OCI-LY7 (cell line): ENCODE measurements around the gene TRIM77. TPM values are rescaled to one million over a fixed set of nuclear protein-coding genes. Genes with fewer than 3 reads are reported as not detected.
"Not testable (repeated sequence)": the region's sequence is repeated elsewhere in the genome, so short reads cannot be mapped to it uniquely, and the experiment has no call there.

Experiments
- BruUV-seq: library from RNA; stranded (reverse); fragments of 400-500 nt; replicated peaks from 2 replicates; lab custom pipeline; 2021; lab: Mats Ljungman, UMichigan
- CTCF ChIA-PET: fragments of 300-600 bp; sonication (Branson Sonifier 250); formaldehyde crosslinking; loops from one replicate; lab custom pipeline; 2022; ENCODE audit warnings: antibody characterized with exemption; ENCODE audit not compliant: unreplicated experiment; lab: Charles Lee
- POLR2A ChIA-PET: fragments of 300-600 bp; sonication (Branson Sonifier 250); formaldehyde crosslinking; loops from one replicate; lab custom pipeline; 2022; ENCODE audit warnings: antibody characterized with exemption; lab: Charles Lee
- DNase-seq: peaks from one replicate; pipeline ENCODE4 v3.0.0-alpha.2; 2015; ENCODE audit warnings: low spot score
- H2AFZ ChIP-seq: fragments of 200-600 bp; sonication (generic), shearing (Covaris generic); 2 replicates; pipeline ENCODE4 v1.6.1; 2014; ENCODE audit warnings: mild to moderate bottlenecking, antibody characterized with exemption, low read length, moderate library complexity
- H3K27ac ChIP-seq: fragments of 200-600 bp; sonication (generic); 2 replicates; pipeline ENCODE4 v1.5.1; 2014; ENCODE audit warnings: mixed run types, low read depth, mild to moderate bottlenecking, moderate library complexity, low read length, inconsistent platforms; ENCODE audit not compliant: poor library complexity, severe bottlenecking
- H3K36me3 ChIP-seq: fragments of 200-600 bp; sonication (generic); 2 replicates; pipeline ENCODE4 v1.6.1; 2014; ENCODE audit warnings: mild to moderate bottlenecking, antibody characterized with exemption, low read length, moderate library complexity, mixed read lengths; ENCODE audit not compliant: insufficient read depth
- H3K4me1 ChIP-seq: fragments of 200-600 bp; sonication (generic); 2 replicates; pipeline ENCODE4 v1.5.1; 2014; ENCODE audit warnings: mild to moderate bottlenecking, low read length; ENCODE audit not compliant: insufficient read depth, poor library complexity, severe bottlenecking
- H3K4me2 ChIP-seq: fragments of 200-600 bp; sonication (generic); 2 replicates; pipeline ENCODE4 v1.6.1; 2014; ENCODE audit warnings: mild to moderate bottlenecking, low read length
- H3K4me3 ChIP-seq: fragments of 200-600 bp; sonication (generic); 2 replicates; pipeline ENCODE4 v1.5.1; 2014; ENCODE audit warnings: mild to moderate bottlenecking, low read depth, low read length; ENCODE audit not compliant: poor library complexity, severe bottlenecking
- H3K79me2 ChIP-seq: fragments of 200-600 bp; sonication (generic); 2 replicates; pipeline ENCODE4 v1.6.1; 2016; ENCODE audit warnings: low read depth, mild to moderate bottlenecking, low read length, moderate library complexity, mixed read lengths; ENCODE audit not compliant: insufficient read depth
- H3K9me2 ChIP-seq: fragments of 200-600 bp; sonication (generic); 2 replicates; pipeline ENCODE4 v1.6.1; 2016; ENCODE audit warnings: mild to moderate bottlenecking, low read length, mixed read lengths; ENCODE audit not compliant: insufficient read depth
- H3K9me3 ChIP-seq: fragments of 200-600 bp; sonication (generic); 2 replicates; pipeline ENCODE4 v1.6.1; 2014; ENCODE audit warnings: mild to moderate bottlenecking, mixed run types, low read length, mixed read lengths
- H4K20me1 ChIP-seq: fragments of 200-600 bp; sonication (generic); 2 replicates; pipeline ENCODE4 v1.6.1; 2014; ENCODE audit warnings: mild to moderate bottlenecking, antibody characterized with exemption, low read length, moderate library complexity, mixed read lengths; ENCODE audit not compliant: insufficient read depth
- EZH2phosphoT487 ChIP-seq: fragments of 200-600 bp; sonication (generic); IDR thresholded peaks from 2 replicates; pipeline ENCODE4 v1.6.1; 2018; ENCODE audit warnings: low read depth, borderline replicate concordance, mild to moderate bottlenecking, mixed run types, antibody characterized with exemption, low read length, moderate library complexity, mixed read lengths
- intact Hi-C: fragments of 100-400 bp; cut with micrococcal nuclease; formaldehyde crosslinking; loops from one replicate; pipeline ENCODE4 v1.10.0; 2022; ENCODE audit not compliant: unreplicated experiment
- total RNA-seq, 2 experiments: library from RNA; depleted of rRNA in 1 of 2; stranded (reverse); fragments of >200 nt in 1 of 2; shearing (Covaris generic) in 1 of 2; gene quantifications; 2 replicates each; pipeline ENCODE4 v1.2.3, GENCODE V29; 2014 to 2022
- TF ChIP-seq, protein P1 (sequence below): fragments of 200-600 bp; sonication (generic); conservative IDR thresholded peaks from 2 replicates; pipeline ENCODE4 v1.5.1; 2014; ENCODE audit warnings: mild to moderate bottlenecking, antibody characterized with exemption, low read length, moderate library complexity, mixed read lengths

Gene TRIM77
- total RNA-seq, 2 experiments from 2014 or later, result not detected

DNA sequence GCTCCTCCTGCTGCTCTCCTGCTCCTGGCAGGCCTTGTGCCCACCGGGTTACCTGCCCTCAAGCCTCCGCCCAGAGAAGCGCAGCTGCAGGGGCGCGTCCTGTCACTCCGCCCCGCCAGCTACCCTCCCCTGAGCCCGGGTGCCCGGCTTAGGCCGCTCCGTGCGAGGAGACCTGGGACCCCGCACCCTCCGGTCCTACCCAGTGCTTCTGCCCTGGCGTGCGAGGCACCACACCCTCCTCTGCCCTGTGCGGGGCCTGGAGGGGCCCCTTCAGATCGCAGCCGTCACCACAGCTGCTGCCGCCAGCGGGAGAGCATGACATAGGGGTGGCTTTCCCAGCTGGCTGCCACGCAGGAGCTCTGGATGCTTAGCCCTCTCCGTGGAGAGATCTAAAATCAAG lies 20.1 kb downstream of the TRIM77 start:
- H2AFZ ChIP-seq, H4K20me1 ChIP-seq, H3K9me3 ChIP-seq, H3K36me3 ChIP-seq, H3K4me3 ChIP-seq, intact Hi-C loops, H3K4me2 ChIP-seq, H3K79me2 ChIP-seq, BruUV-seq, CTCF ChIA-PET, POLR2A ChIA-PET, H3K9me2 ChIP-seq, H3K4me1 ChIP-seq, DNase-seq, H3K27ac ChIP-seq: not testable (repeated sequence)

DNA sequence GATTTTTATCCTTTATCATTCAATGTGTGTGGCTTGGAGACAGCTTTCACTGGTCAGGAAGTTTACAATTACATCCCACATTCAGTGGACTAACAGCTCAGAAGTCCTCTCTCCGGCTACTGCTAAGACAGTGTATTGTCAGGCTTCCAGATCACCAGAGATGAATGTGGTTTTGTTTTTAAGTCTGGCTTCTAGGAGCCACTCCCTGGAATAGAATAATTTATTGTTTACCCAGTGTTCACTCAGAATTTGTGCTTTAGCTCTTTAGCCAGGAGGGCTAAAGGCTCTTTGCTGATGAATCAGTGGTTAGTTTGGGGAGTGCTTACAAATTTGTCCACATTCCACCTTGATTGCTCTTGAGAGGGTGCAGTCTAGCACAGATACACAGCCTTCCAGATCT lies 26.5 kb downstream of the TRIM77 start:
- H3K4me3 ChIP-seq, result no peak overlapping the region
- no TSS peak for BruUV-seq
- H3K79me2 ChIP-seq, result no peaks in the 10 kb centered on the region
- no peak overlapping the region for H3K4me2 ChIP-seq
- H3K27ac ChIP-seq, result no peak overlapping the region
- H3K9me2 ChIP-seq, result no peaks in the 10 kb centered on the region
- H3K4me1 ChIP-seq, result no peaks in the 10 kb centered on the region
- no peaks in the 10 kb centered on the region for H3K36me3 ChIP-seq
- TF ChIP-seq EZH2phosphoT487, result no peak
- TF ChIP-seq, protein P1, sequence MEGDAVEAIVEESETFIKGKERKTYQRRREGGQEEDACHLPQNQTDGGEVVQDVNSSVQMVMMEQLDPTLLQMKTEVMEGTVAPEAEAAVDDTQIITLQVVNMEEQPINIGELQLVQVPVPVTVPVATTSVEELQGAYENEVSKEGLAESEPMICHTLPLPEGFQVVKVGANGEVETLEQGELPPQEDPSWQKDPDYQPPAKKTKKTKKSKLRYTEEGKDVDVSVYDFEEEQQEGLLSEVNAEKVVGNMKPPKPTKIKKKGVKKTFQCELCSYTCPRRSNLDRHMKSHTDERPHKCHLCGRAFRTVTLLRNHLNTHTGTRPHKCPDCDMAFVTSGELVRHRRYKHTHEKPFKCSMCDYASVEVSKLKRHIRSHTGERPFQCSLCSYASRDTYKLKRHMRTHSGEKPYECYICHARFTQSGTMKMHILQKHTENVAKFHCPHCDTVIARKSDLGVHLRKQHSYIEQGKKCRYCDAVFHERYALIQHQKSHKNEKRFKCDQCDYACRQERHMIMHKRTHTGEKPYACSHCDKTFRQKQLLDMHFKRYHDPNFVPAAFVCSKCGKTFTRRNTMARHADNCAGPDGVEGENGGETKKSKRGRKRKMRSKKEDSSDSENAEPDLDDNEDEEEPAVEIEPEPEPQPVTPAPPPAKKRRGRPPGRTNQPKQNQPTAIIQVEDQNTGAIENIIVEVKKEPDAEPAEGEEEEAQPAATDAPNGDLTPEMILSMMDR, result no peak
- no peaks in the 10 kb centered on the region for H4K20me1 ChIP-seq
- no peak for DNase-seq
- H3K9me3 ChIP-seq, result no peaks in the 10 kb centered on the region
- intact Hi-C loops, result no loop called here
- ChIA-PET CTCF (no interaction called here), POLR2A (no interaction called here)
- no peak overlapping the region for H2AFZ ChIP-seq

DNA sequence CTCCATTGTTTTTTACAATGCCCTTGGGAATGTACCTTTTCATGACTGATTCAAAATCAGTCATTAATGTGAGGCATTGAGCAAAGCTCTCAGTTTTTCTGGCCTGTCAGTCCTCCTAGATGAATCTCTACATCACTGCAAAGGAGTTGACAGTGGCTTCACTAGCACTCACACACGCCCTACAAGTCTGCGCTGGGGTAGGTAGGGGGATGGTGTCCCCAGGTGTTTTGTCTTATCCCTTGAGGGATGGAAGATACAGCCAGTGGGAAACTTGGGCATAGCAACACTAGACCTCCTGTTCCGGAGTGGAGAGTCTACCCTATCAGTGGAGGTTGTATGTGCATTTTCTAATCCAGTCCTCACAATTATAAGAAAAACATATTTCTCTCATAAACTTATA lies 27.0 kb downstream of the TRIM77 start:
- CTCF ChIA-PET, result no interaction called here
- H3K9me2 ChIP-seq, result no peaks in the 10 kb centered on the region
- no peak for DNase-seq
- H3K27ac ChIP-seq, result no peak overlapping the region
- BruUV-seq, result no TSS peak
- no peaks in the 10 kb centered on the region for H3K36me3 ChIP-seq
- no peaks in the 10 kb centered on the region for H3K4me1 ChIP-seq
- intact Hi-C loops, result no loop called here
- H4K20me1 ChIP-seq, result no peaks in the 10 kb centered on the region
- POLR2A ChIA-PET, result no interaction called here
- H3K9me3 ChIP-seq, result no peaks in the 10 kb centered on the region
- no peak for TF ChIP-seq EZH2phosphoT487
- TF ChIP-seq, protein P1, result no peak
- no peak overlapping the region for H3K4me2 ChIP-seq
- H3K79me2 ChIP-seq, result no peaks in the 10 kb centered on the region
- no peak overlapping the region for H3K4me3 ChIP-seq
- no peak overlapping the region for H2AFZ ChIP-seq

DNA sequence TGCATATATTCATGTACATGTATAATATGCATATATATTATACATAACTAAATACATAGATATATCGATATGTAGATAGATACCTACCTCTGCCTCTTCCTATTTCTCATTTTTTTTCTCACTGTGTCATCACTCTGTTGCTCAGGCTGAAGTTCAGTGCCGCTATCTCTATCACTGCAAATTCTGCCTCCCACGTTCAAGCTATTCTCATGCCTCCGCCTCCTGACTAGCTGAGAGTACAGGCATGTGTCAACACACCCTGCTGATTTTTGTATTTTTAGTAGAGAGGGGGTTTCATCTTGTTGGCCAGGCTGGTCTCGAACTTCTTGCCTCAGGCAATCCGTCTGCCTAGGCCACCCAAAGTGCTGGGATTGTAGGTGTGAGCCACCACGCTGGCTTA lies 31.3 kb downstream of the TRIM77 start:
- DNase-seq, H3K27ac ChIP-seq, H3K79me2 ChIP-seq, H3K4me2 ChIP-seq, CTCF ChIA-PET, BruUV-seq, H2AFZ ChIP-seq, H3K9me3 ChIP-seq, H4K20me1 ChIP-seq, H3K9me2 ChIP-seq, POLR2A ChIA-PET, H3K4me3 ChIP-seq, H3K4me1 ChIP-seq, intact Hi-C loops, H3K36me3 ChIP-seq: not testable (repeated sequence)

DNA sequence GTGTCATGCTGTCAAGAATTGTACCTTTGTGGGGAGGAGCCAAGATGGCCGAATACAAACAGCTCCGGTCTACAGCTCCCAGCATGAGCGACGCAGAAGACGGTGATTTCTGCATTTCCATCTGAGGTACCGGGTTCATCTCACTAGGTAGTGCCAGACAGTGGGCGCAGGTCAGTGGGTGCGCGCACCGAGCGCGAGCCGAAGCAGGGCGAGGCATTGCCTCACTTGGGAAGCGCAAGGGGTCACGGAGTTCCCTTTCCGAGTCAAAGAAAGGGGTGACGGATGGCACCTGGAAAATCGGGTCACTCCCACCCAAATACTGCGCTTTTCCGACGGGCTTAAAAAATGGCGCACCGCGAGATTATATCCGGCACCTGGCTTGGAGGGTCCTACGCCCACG lies 34.1 kb downstream of the TRIM77 start:
- H3K4me3 ChIP-seq, CTCF ChIA-PET, BruUV-seq, H3K36me3 ChIP-seq, H3K4me2 ChIP-seq, H3K4me1 ChIP-seq, intact Hi-C loops, H2AFZ ChIP-seq, H3K9me3 ChIP-seq, H4K20me1 ChIP-seq, H3K79me2 ChIP-seq, H3K27ac ChIP-seq, H3K9me2 ChIP-seq, DNase-seq, POLR2A ChIA-PET: not testable (repeated sequence)
